Measurements from ENCODE around the gene BIRC6.
"Not testable (repeated sequence)": the region's sequence is repeated elsewhere in the genome, so short reads cannot be mapped to it uniquely, and the experiment has no call there.

The BIRC6 gene

DNA sequence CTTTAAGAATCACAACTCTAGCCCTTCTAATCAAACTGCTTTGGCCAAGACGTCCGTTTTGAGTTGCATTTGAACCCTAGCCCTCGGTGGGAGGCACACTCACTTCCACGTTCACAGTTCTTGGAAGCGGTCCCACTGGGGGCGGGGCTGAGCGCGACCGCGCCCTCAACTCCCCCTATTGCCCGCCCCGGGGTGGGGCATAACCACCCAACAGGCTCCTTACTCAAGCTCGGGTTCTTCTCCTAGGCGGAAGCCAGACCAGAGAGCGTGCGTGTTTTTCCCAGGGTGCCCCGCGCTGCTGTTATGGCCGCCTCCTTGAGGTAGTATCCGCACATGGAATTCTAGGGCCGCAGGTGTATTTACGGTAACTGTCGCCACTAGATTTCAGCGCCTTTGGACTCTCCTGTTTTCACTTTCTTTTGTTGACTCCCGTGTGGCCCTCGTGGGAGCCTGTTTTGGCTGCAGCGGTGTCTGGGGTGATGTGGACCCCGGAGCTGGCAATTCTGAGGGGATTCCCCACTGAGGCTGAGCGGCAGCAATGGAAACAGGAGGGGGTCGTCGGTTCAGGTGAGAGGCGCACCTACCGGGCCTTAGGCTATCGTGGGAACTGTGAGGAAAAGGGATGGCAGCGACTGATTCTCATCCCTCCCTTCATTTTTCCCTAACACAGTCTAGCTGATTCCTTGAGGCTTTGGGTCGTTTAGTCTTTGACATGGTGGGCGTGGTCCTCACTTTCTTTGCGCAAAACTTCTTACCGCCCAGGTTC, 271.2 kb downstream of the BIRC6 start, which contains the start of gene TTC27:
TTC27 (plus strand) TSS at position 237 of the 766 bp plus-strand sequence; CDS start at position 480, 243 bp downstream.
- Histone ChIP-seq H3K9me3 (ENCODE audit: insufficient read depth, low read depth, low read length) (no peaks in the 10 kb centered on the region), H3K4me1 (ENCODE audit: insufficient read depth, low read length, poor library complexity, severe bottlenecking) (peaks cover 14% of the 10 kb centered on the region), H2AFZ (ENCODE audit: low read length) (peak within 1 kb of the TSS; percentile 90), H3K9ac (ENCODE audit: low read depth, low read length, poor library complexity, severe bottlenecking) (peak within 1 kb of the TSS; percentile 72), H3K9me2 (replicated peaks; ENCODE audit: low read depth, low read length) (no peaks in the 10 kb centered on the region), H3K4me3 (ENCODE audit: low read length, poor library complexity, severe bottlenecking) (peak within 1 kb of the TSS; percentile 90), H3K36me3 (ENCODE audit: insufficient read depth, low read length) (no peaks in the 10 kb centered on the region), H3K4me2 (ENCODE audit: low read depth, low read length, poor library complexity, severe bottlenecking) (peak within 1 kb of the TSS; percentile 64), H3K79me2 (ENCODE audit: insufficient read depth, low read length) (no peaks in the 10 kb centered on the region; the same call in 1 of the 2 replicates), H3F3A (ENCODE audit: low read depth) (no peaks in the 10 kb centered on the region), H3K27me3 (ENCODE audit: insufficient read depth, low read length, poor library complexity, severe bottlenecking) (no peaks in the 10 kb centered on the region), H4K20me1 (ENCODE audit: insufficient read depth, low read length, poor library complexity, severe bottlenecking) (no peaks in the 10 kb centered on the region)
- TF ChIP-seq EZH2phosphoT487 (IDR thresholded peaks at IDR 0.05; ENCODE audit: borderline replicate concordance): no peak
- TF ChIP-seq, protein P1, sequence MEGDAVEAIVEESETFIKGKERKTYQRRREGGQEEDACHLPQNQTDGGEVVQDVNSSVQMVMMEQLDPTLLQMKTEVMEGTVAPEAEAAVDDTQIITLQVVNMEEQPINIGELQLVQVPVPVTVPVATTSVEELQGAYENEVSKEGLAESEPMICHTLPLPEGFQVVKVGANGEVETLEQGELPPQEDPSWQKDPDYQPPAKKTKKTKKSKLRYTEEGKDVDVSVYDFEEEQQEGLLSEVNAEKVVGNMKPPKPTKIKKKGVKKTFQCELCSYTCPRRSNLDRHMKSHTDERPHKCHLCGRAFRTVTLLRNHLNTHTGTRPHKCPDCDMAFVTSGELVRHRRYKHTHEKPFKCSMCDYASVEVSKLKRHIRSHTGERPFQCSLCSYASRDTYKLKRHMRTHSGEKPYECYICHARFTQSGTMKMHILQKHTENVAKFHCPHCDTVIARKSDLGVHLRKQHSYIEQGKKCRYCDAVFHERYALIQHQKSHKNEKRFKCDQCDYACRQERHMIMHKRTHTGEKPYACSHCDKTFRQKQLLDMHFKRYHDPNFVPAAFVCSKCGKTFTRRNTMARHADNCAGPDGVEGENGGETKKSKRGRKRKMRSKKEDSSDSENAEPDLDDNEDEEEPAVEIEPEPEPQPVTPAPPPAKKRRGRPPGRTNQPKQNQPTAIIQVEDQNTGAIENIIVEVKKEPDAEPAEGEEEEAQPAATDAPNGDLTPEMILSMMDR (conservative IDR thresholded peaks at IDR 0.05; ENCODE audit: low read length): no peak

DNA sequence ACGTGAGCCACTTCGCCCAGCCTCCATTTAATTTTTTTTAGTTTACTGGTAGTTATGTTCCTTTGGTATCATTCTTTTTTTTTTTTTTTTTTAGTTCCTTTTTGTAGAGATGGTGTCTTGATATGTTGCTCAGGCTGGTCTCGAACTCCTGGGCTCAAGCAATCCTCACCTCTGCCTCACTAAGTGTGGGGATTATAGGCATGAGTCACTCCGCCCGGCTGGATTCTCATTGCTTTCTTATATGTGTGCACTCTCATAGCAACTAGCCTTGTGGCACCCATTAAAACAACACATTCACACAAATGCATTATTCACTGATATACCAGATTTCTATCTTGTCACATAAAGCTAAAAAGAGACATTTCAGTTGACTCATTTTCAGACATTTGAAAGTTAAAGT, 275.3 kb downstream of the BIRC6 start:
- Histone ChIP-seq H3K9me3 (ENCODE audit: insufficient read depth, low read depth, low read length) (no peaks in the 10 kb centered on the region), H3K4me2 (ENCODE audit: low read depth, low read length, poor library complexity, severe bottlenecking) (peak overlapping the region; percentile 33), H3K9me2 (replicated peaks; ENCODE audit: low read depth, low read length) (no peaks in the 10 kb centered on the region), H4K20me1 (ENCODE audit: insufficient read depth, low read length, poor library complexity, severe bottlenecking) (no peaks in the 10 kb centered on the region), H3K36me3 (ENCODE audit: insufficient read depth, low read length) (no peaks in the 10 kb centered on the region), H3K27me3 (ENCODE audit: insufficient read depth, low read length, poor library complexity, severe bottlenecking) (no peaks in the 10 kb centered on the region), H2AFZ (ENCODE audit: low read length) (no peak overlapping the region), H3K79me2 (ENCODE audit: insufficient read depth, low read length) (no peaks in the 10 kb centered on the region; the same call in 1 of the 2 replicates), H3K4me3 (ENCODE audit: low read length, poor library complexity, severe bottlenecking) (peak overlapping the region; percentile 11), H3K4me1 (ENCODE audit: insufficient read depth, low read length, poor library complexity, severe bottlenecking) (peaks cover 16% of the 10 kb centered on the region), H3F3A (ENCODE audit: low read depth) (no peaks in the 10 kb centered on the region), H3K9ac (ENCODE audit: low read depth, low read length, poor library complexity, severe bottlenecking) (peak overlapping the region; percentile 17)
- no peak for TF ChIP-seq EZH2phosphoT487 (IDR thresholded peaks at IDR 0.05; ENCODE audit: borderline replicate concordance)
- TF ChIP-seq, protein P1 (conservative IDR thresholded peaks at IDR 0.05; ENCODE audit: low read length): no peak

- H3K4me1 ChIP-seq (ENCODE audit: insufficient read depth, low read length, poor library complexity, severe bottlenecking): peaks cover 16% of the 10 kb centered on the region
- no peak for TF ChIP-seq EZH2phosphoT487 (IDR thresholded peaks at IDR 0.05; ENCODE audit: borderline replicate concordance)
- TF ChIP-seq, protein P1 (conservative IDR thresholded peaks at IDR 0.05; ENCODE audit: low read length): no peak
- no peaks in the 10 kb centered on the region; the same call in 1 of the 2 replicates for H3K79me2 ChIP-seq (ENCODE audit: insufficient read depth, low read length)
- no peaks in the 10 kb centered on the region for H3K36me3 ChIP-seq (ENCODE audit: insufficient read depth, low read length)
- peak overlapping the region; percentile 17 for H3K9ac ChIP-seq (ENCODE audit: low read depth, low read length, poor library complexity, severe bottlenecking)
- no peaks in the 10 kb centered on the region for H3F3A ChIP-seq (ENCODE audit: low read depth)
- no peaks in the 10 kb centered on the region for H4K20me1 ChIP-seq (ENCODE audit: insufficient read depth, low read length, poor library complexity, severe bottlenecking)
- no peaks in the 10 kb centered on the region for H3K27me3 ChIP-seq (ENCODE audit: insufficient read depth, low read length, poor library complexity, severe bottlenecking)
- peak overlapping the region; percentile 11 for H3K4me3 ChIP-seq (ENCODE audit: low read length, poor library complexity, severe bottlenecking)
- H2AFZ ChIP-seq (ENCODE audit: low read length): no peak overlapping the region
- H3K9me3 ChIP-seq (ENCODE audit: insufficient read depth, low read depth, low read length): no peaks in the 10 kb centered on the region
- H3K4me2 ChIP-seq (ENCODE audit: low read depth, low read length, poor library complexity, severe bottlenecking): peak overlapping the region; percentile 33
- H3K9me2 ChIP-seq (replicated peaks; ENCODE audit: low read depth, low read length): no peaks in the 10 kb centered on the region
Measured at GRCh38 chr2:32633040-32633439, 276.2 kb downstream of the BIRC6 start.

- not testable (repeated sequence) for H2AFZ ChIP-seq (ENCODE audit: low read length); H3K4me3 ChIP-seq (ENCODE audit: low read length, poor library complexity, severe bottlenecking); H4K20me1 ChIP-seq (ENCODE audit: insufficient read depth, low read length, poor library complexity, severe bottlenecking); H3K27me3 ChIP-seq (ENCODE audit: insufficient read depth, low read length, poor library complexity, severe bottlenecking); H3F3A ChIP-seq (ENCODE audit: low read depth); H3K9ac ChIP-seq (ENCODE audit: low read depth, low read length, poor library complexity, severe bottlenecking); H3K9me3 ChIP-seq (ENCODE audit: insufficient read depth, low read depth, low read length); H3K4me1 ChIP-seq (ENCODE audit: insufficient read depth, low read length, poor library complexity, severe bottlenecking); H3K9me2 ChIP-seq (replicated peaks; ENCODE audit: low read depth, low read length); H3K36me3 ChIP-seq (ENCODE audit: insufficient read depth, low read length); H3K79me2 ChIP-seq (ENCODE audit: insufficient read depth, low read length); H3K4me2 ChIP-seq (ENCODE audit: low read depth, low read length, poor library complexity, severe bottlenecking)
Measured at GRCh38 chr2:32638548-32638947, 281.7 kb downstream of the BIRC6 start.
